ENCODE measurements around the gene ARHGEF7.

The ARHGEF7 gene

DNA sequence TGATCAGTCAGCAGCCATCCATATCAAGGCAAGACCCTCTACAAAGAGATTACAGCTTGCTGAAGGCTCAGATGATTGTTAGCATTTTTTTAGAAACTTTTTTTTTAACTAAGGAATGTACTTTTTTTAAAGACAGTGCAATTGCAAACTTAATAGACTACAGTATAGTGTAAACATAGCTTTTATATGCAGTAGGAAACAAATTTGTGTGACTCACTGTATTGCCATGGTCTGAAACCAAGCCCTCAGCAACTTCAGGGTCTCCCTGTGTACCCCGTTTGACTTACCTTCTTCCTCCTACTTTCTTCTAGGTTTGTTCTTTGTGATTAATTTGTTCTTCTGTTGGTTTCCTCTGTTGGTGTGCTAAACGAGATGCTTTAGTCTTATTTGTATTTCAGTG is 112.3 kb downstream of the ARHGEF7 start:
- Histone ChIP-seq H3K27ac (peak overlapping the region in 1 of 2 donors; percentile 48), H3K4me3 (no peak overlapping the region)
- TF ChIP-seq, protein P1, sequence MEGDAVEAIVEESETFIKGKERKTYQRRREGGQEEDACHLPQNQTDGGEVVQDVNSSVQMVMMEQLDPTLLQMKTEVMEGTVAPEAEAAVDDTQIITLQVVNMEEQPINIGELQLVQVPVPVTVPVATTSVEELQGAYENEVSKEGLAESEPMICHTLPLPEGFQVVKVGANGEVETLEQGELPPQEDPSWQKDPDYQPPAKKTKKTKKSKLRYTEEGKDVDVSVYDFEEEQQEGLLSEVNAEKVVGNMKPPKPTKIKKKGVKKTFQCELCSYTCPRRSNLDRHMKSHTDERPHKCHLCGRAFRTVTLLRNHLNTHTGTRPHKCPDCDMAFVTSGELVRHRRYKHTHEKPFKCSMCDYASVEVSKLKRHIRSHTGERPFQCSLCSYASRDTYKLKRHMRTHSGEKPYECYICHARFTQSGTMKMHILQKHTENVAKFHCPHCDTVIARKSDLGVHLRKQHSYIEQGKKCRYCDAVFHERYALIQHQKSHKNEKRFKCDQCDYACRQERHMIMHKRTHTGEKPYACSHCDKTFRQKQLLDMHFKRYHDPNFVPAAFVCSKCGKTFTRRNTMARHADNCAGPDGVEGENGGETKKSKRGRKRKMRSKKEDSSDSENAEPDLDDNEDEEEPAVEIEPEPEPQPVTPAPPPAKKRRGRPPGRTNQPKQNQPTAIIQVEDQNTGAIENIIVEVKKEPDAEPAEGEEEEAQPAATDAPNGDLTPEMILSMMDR (IDR thresholded peaks at IDR 0.05): no peak
- DNase-seq (ENCODE audit: low spot score): no peak

DNA sequence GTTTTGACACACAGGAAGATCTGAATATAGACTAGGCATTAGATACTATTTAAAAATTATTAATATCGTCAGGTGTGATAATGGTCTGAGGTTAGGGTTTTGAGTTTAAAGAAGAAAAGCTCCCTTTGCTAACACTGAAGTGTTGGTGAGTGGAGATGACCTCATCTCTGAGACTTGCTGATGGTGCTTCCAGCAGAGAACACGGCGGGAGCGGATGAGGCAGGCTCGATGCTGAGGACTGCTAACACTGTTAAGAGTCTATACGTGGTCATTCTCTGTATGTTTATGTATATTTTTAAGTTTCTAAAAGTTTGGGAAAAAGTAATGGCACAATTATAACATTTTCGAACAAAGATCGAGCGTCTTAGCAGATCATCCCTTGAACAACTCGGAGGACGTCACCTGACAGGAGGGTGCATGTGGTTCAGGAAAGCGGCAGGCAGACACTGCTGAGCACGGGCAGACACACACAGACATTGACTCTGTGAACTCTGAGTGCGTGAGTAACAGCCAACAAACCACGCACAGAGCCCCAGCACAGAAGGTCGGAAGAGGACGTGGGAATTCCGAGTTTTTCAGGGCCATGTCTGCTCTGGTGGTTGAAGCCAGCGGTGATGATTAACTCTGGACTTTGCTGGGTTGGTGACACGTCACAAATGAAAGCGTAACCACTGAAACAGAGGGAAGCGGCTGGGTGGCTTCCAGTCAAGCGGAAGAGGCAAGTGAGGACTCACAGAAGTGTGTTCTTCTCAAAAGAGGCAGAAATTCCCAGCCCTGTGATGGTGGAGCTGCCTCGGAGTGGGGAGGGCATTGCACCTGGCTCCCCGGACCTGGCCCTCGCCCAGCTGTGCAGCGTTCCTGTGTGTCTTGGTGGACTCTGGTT is 113.4 kb downstream of the ARHGEF7 start:
- Histone ChIP-seq H3K4me3 (no peak overlapping the region), H3K27ac (peak overlapping the region; percentile 47 to 48)
- DNase-seq (ENCODE audit: low spot score): no peak
- TF ChIP-seq, protein P1 (IDR thresholded peaks at IDR 0.05): no peak

DNA sequence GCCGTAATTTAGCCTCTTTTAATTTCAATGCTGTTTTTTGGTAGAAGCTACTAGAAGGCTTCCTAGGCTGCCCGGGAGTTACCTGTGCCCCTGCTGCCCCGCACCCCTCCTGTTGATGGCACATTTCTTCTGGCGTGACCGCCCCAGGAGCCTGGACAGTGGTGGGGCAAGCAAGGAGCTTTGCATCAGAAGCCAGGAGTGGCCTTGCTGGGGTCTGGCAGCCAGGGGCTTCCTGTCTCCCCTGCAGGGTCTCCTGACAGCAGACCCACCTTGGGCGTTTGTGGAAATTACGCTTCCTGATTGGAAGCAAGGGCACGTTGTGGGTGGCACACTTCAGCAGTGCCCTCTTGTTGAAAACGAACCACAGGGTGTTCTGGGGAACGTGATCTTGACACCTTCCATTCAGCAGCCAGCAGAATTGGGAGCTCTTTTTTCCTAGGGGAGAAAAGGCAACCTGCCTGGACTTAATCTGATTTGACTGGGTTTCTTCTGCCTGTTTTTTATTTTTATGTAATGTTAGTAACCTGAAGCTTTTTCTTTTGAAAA is 115.3 kb downstream of the ARHGEF7 start:
- no peak for DNase-seq (ENCODE audit: low spot score)
- TF ChIP-seq, protein P1 (IDR thresholded peaks at IDR 0.05): no peak
- Histone ChIP-seq H3K27ac (peak overlapping the region in 1 of 2 donors; percentile 42), H3K4me3 (no peak overlapping the region)

DNA sequence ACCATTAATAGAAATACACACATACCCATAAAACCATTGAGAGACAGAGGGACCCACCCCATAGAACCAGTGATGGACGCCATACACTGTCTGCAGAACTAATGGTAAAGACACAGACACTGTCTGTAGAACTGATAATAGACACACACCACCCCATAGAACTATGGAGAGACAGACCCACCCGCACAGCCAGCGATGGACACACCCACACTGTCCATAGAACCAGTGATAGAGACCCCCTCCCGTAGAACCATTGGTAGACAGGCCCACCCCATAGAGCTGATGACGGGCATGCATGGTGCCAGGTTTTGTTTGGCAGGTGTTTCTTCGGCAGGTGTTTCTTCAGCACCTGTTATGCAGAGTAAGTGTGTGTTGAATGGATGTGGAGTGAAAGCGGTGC is 117.1 kb downstream of the ARHGEF7 start:
- TF ChIP-seq, protein P1 (IDR thresholded peaks at IDR 0.05): no peak
- H3K27ac ChIP-seq: no peak overlapping the region
- H3K4me3 ChIP-seq: no peak overlapping the region
- no peak for DNase-seq (ENCODE audit: low spot score)

DNA sequence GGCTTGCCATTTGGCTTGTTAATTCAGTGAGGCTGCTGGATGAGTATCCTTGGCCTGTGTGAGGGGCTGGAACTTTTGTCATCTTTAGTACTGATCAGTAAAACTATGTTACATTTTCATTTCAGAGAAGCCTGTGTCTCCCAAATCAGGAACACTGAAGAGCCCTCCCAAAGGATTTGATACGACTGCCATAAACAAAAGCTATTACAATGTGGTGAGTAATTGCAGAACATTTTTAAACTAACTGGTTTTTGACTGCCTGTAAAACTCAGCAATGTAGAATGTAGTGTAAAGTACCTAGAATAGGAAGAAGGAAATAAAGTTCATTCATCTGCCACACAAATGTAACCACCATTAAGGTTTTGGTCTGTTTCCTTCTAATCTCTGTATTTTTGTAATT is 118.0 kb downstream of the ARHGEF7 start:
- TF ChIP-seq, protein P1 (IDR thresholded peaks at IDR 0.05): no peak
- H3K27ac ChIP-seq: no peak overlapping the region
- no peak overlapping the region for H3K4me3 ChIP-seq
- peak; percentile 59 for DNase-seq (ENCODE audit: low spot score)

DNA sequence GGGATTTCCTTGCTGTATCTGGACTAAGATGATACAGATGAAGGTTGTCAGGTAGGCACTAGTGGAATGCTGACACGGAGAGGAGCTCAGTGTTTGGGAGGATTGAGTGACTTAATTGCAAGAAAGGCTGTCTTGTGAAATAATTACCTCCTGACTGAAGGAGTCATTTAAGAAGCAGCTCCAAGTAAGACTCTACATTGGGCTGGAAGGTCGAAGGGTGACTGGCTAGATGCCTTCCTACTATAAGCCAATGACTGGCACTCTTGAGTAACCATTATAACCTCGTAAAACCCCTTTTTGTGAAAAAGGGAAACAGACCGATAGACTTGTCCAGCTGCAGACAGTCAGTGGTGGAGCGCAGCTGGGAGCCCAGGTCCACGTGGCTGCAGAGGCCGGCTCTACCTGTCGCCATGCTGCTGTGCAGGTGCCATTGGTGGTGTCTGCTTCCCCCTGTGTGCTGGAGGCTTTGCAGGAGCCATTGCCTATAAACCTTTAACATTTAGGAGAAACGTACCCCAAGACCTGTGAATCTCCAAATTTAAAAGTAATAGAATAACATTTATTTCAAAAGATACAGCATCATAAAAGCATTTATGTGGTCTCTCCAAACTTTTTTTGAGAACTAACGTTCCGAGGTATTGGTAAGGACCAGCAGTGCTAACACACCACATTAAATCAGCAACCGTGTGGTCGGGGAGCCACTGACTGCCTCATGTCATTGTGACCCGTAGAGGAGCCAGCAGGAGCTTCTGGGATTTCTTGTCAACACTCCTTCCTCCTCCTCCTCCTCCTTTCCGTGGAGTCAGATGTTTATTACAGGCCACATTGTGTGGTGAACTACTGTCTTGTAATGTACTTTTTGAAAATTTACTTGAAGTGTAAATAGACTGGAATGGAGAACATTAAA is 124.9 kb downstream of the ARHGEF7 start:
- peak; percentile 17 for DNase-seq (ENCODE audit: low spot score)
- no peak overlapping the region for H3K27ac ChIP-seq
- no peak overlapping the region for H3K4me3 ChIP-seq
- TF ChIP-seq, protein P1 (IDR thresholded peaks at IDR 0.05): no peak
